GM12878 (cell line): ENCODE results near the gene MRPL36. TPM values are rescaled to one million over a fixed set of nuclear protein-coding genes. Genes with fewer than 3 reads are reported as not detected.

ENCODE experiments used
- ATAC-seq: fragments of 200-7000 bp; cut with Tn5 transposase; 3 replicates; pipeline ENCODE4 v1.9.1; 2020; ENCODE audit warnings: mild to moderate bottlenecking, moderate library complexity
- BruUV-seq: library from RNA; stranded (reverse); fragments of 400-500 nt; replicated peaks from 2 replicates; lab custom pipeline; 2021; lab: Mats Ljungman, UMichigan
- CTCF ChIA-PET: fragments of 300-600 bp; sonication (Branson Sonifier 250); formaldehyde crosslinking; extraction: SDS; loops from one replicate; lab custom pipeline; 2021; ENCODE audit warnings: inconsistent platforms; lab: Yijun Ruan, JAX
- POLR2A ChIA-PET: fragments of 350-600 bp; formaldehyde crosslinking; extraction: SDS; loops from one replicate; lab custom pipeline; 2021; ENCODE audit warnings: inconsistent platforms; lab: Charles Lee
- RAD21 ChIA-PET: fragments of 300-600 bp; sonication (Branson Sonifier 250); formaldehyde crosslinking; loops from one replicate; lab custom pipeline; 2023; ENCODE audit warnings: antibody characterized with exemption; ENCODE audit not compliant: unreplicated experiment; lab: Charles Lee
- SMC1A ChIA-PET: fragments of 300-600 bp; sonication (Branson Sonifier 250); formaldehyde crosslinking; loops from one replicate; lab custom pipeline; 2023; ENCODE audit not compliant: unreplicated experiment, uncharacterized antibody; lab: Charles Lee
- DNase-seq: peaks from one replicate; pipeline ENCODE4 v3.0.0-alpha.2; 2011; ENCODE audit warnings: low read depth, low spot score
- FAIRE-seq: peaks from 3 replicates; lab custom pipeline; 2011; peaks lifted over from hg19 to GRCh38; lab: Jason Lieb, UNC
- H2AFZ ChIP-seq: 2 replicates; pipeline ENCODE4 v1.6.0; 2011; ENCODE audit warnings: low read depth, low read length, control low read depth; ENCODE audit not compliant: control insufficient read depth
- H3K27ac ChIP-seq: 2 replicates; pipeline ENCODE4 v1.5.1; 2011; ENCODE audit warnings: control low read depth; ENCODE audit not compliant: control insufficient read depth, insufficient read depth
- H3K27me3 ChIP-seq, 2 experiments: replicated peaks in 1 of 2; 2 replicates each; pipeline versions ENCODE4 v1.6.0 to v1.6.1; 2011; ENCODE audit warnings: low read length in 1 of 2; ENCODE audit not compliant: control insufficient read depth in 2 of 2, insufficient read depth in 2 of 2
- H3K36me3 ChIP-seq, 2 experiments: 2 replicates each; pipeline ENCODE4 v1.5.1; 2011; ENCODE audit warnings: low read length in 1 of 2; ENCODE audit not compliant: control insufficient read depth in 2 of 2, insufficient read depth in 2 of 2
- H3K4me1 ChIP-seq: 2 replicates; pipeline ENCODE4 v1.6.1; 2011; ENCODE audit warnings: mild to moderate bottlenecking, low read length, moderate library complexity, mixed read lengths; ENCODE audit not compliant: control insufficient read depth, insufficient read depth
- H3K4me2 ChIP-seq: 2 replicates; pipeline ENCODE4 v1.6.0; 2011; ENCODE audit warnings: control low read depth; ENCODE audit not compliant: control insufficient read depth, insufficient read depth
- H3K4me3 ChIP-seq: fragments of 200-600 bp; sonication (generic); 2 replicates; pipeline ENCODE4 v1.5.1; 2016
- H3K79me2 ChIP-seq: 2 replicates; pipeline ENCODE4 v1.6.0; 2011; ENCODE audit warnings: low read length; ENCODE audit not compliant: control insufficient read depth, insufficient read depth
- H3K9ac ChIP-seq: 2 replicates; pipeline ENCODE4 v1.8.0; 2011; ENCODE audit warnings: low read length, control low read depth, mixed read lengths; ENCODE audit not compliant: control insufficient read depth, insufficient read depth
- H3K9me3 ChIP-seq: replicated peaks from 3 replicates; pipeline ENCODE4 v1.5.1; 2011; ENCODE audit warnings: mild to moderate bottlenecking, low read length; ENCODE audit not compliant: control insufficient read depth, insufficient read depth
- H4K20me1 ChIP-seq: 2 replicates; pipeline ENCODE4 v1.6.0; 2011; ENCODE audit not compliant: control insufficient read depth, insufficient read depth
- BHLHE40 ChIP-seq, 2 experiments: fragments of 450-650 bp in 1 of 2; IDR thresholded peaks; 2 replicates each; pipeline ENCODE4 v1.6.1; 2011 to 2017; ENCODE audit warnings: low read depth in 2 of 2, borderline replicate concordance in 1 of 2, improper control_type of control experiment in 1 of 2, low read length in 1 of 2, mild to moderate bottlenecking in 1 of 2
- EP300 ChIP-seq, 2 experiments: fragments of 150-350 bp in 1 of 2; IDR thresholded peaks; 2 replicates each; pipeline ENCODE4 v1.6.1; 2011 to 2012; ENCODE audit warnings: low read depth in 2 of 2, low read length in 2 of 2, borderline replicate concordance in 1 of 2, improper control_type of control experiment in 1 of 2, inconsistent platforms in 1 of 2; ENCODE audit not compliant: control insufficient read depth in 1 of 2
- KDM1A ChIP-seq: fragments of 200-600 bp; sonication (generic); IDR thresholded peaks from 2 replicates; pipeline ENCODE4 v1.6.1; 2016; ENCODE audit warnings: borderline replicate concordance
- MTA2 ChIP-seq: fragments of 450-650 bp; IDR thresholded peaks from 2 replicates; pipeline ENCODE4 v1.6.1; 2016; ENCODE audit warnings: low read depth, mild to moderate bottlenecking, moderate library complexity
- MXI1 ChIP-seq: fragments of 150-350 bp; IDR thresholded peaks from 2 replicates; pipeline ENCODE4 v1.6.1; 2011; ENCODE audit warnings: low read depth, mild to moderate bottlenecking, inconsistent platforms, low read length, improper control_type of control experiment
- NFXL1 ChIP-seq: fragments of 450-650 bp; IDR thresholded peaks from 2 replicates; pipeline ENCODE4 v1.6.1; 2017; ENCODE audit warnings: antibody characterized with exemption, mild to moderate bottlenecking, borderline replicate concordance
- NFYB ChIP-seq: IDR thresholded peaks from 2 replicates; pipeline ENCODE4 v1.6.1; 2011; ENCODE audit warnings: low read depth, mild to moderate bottlenecking, low read length, improper control_type of control experiment, moderate library complexity; ENCODE audit not compliant: insufficient read depth
- SIN3A ChIP-seq: IDR thresholded peaks from 2 replicates; pipeline ENCODE4 v1.6.1; 2012; ENCODE audit warnings: low read depth, low read length, improper control_type of control experiment
- STAT1 ChIP-seq: fragments of 450-650 bp; conservative IDR thresholded peaks from 2 replicates; pipeline ENCODE4 v1.6.1; 2014; ENCODE audit warnings: antibody characterized with exemption, mild to moderate bottlenecking
- WGBS: methylation state at CpG from one replicate; pipeline ENCODE4 v1.1.6; 2016; ENCODE audit warnings: low lambda C conversion rate; ENCODE audit not compliant: insufficient replicate concordance, insufficient coverage; ENCODE audit errors: missing lambda C conversion rate; 5-methylcytosine and 5-hydroxymethylcytosine counted together
- in situ Hi-C: fragments of 300-500 bp; cut with MboI; formaldehyde crosslinking; loops from 9 replicates; pipeline ENCODE4 v1.14.3; 2018; ENCODE audit warnings: mixed read lengths
- intact Hi-C: fragments of 100-400 bp; cut with micrococcal nuclease; formaldehyde crosslinking; loops from one replicate; pipeline ENCODE4 v1.14.2; 2022; ENCODE audit not compliant: unreplicated experiment
- polyA plus RNA-seq, 11 experiments: library from polyadenylated mRNA; depleted of rRNA in 4 of 11; unstranded in 6 of 11; stranded (reverse) in 5 of 11; fragments of >200 nt; fragmentation: Nextera tagmentation in 4 of 11; fragmentation: Illumina TruSeq in 1 of 11; extraction: Ambion mirVana in 4 of 11; extraction: Trizol in 1 of 11; gene quantifications; 1 replicate in 1 of 11; 2 replicates in 10 of 11; pipeline versions ENCODE4 v1.2.1 to v1.2.3, GENCODE V29; 2011 to 2016; ENCODE audit warnings: inconsistent platforms in 2 of 11, missing spikeins in 2 of 11, low read depth in 1 of 11
- total RNA-seq, 4 experiments: library from RNA; depleted of rRNA in 3 of 4; stranded (reverse); fragments of >200 nt in 3 of 4; fragmentation: Illumina TruSeq in 1 of 4; extraction: Trizol in 1 of 4; gene quantifications; 2 replicates each; pipeline versions ENCODE4 v1.2.1 to v1.2.3, GENCODE V29; 2013 to 2021

Gene MRPL36
- total and polyA plus RNA-seq, 10 of the 15 experiments (the other 5 are each of a cell fraction or from before 2014, with no cell fraction given) = 89.2 to 559 (median 152) TPM

- TF ChIP-seq EP300 (IDR thresholded peaks at IDR 0.05; ENCODE audit: borderline replicate concordance in 1 of 2, control insufficient read depth in 1 of 2, low read depth in 2 of 2, low read length in 2 of 2) (no peak), NFXL1 (no peak), KDM1A (no peak), MXI1 (no peak), SIN3A (no peak), NFYB (no peak)
Measured at GRCh38 chr5:1832511-1833250, 33.0 kb upstream of the MRPL36 start (continued).

GRCh38 chr5:1831677-1832313 is 32.2 kb upstream of the MRPL36 start:
- Histone ChIP-seq H3K4me1 (no peaks in the 10 kb centered on the region), H4K20me1 (no peaks in the 10 kb centered on the region), H3K4me2 (no peak overlapping the region), H3K27me3 (no peaks in the 10 kb centered on the region), H2AFZ (no peak overlapping the region), H3K79me2 (no peaks in the 10 kb centered on the region), H3K36me3 (no peaks in the 10 kb centered on the region; a peak in 1 of 4 replicates), H3K9ac (no peak overlapping the region), H3K4me3 (no peak overlapping the region), H3K27ac (no peak overlapping the region), H3K9me3 (no peaks in the 10 kb centered on the region)
- FAIRE-seq (no peak), ATAC-seq (no peak), DNase-seq (no peak)
- ChIA-PET POLR2A (no interaction called here), SMC1A (no interaction called here), CTCF (no interaction called here), RAD21 (no interaction called here)
- intact Hi-C loops = no loop called here
- no TSS peak for BruUV-seq
- in situ Hi-C loops = no loop called here
- 60% methylated on average over 12 of the region's 14 CpGs for WGBS
- TF ChIP-seq MTA2 (no peak), BHLHE40 (IDR thresholded peaks at IDR 0.05; ENCODE audit: borderline replicate concordance in 1 of 2, low read depth in 2 of 2, low read length in 1 of 2) (no peak), STAT1 (no peak)
